GM21723 (cell line): Measurements from ENCODE around the gene CHD9NB.
A peak's percentile ranks its signal among the peaks of the same experiment; 100 is the strongest.
"Not testable (repeated sequence)": the region's sequence is repeated elsewhere in the genome, so short reads cannot be mapped to it uniquely, and the experiment has no call there.

Experiments
- ATAC-seq: cut with Tn5 transposase; IDR thresholded peaks from one replicate; pipeline ENCODE4 v1.9.1; 2021; ENCODE audit warnings: mild to moderate bottlenecking, moderate library complexity; ENCODE audit not compliant: unreplicated experiment

Gene CHD9NB

DNA sequence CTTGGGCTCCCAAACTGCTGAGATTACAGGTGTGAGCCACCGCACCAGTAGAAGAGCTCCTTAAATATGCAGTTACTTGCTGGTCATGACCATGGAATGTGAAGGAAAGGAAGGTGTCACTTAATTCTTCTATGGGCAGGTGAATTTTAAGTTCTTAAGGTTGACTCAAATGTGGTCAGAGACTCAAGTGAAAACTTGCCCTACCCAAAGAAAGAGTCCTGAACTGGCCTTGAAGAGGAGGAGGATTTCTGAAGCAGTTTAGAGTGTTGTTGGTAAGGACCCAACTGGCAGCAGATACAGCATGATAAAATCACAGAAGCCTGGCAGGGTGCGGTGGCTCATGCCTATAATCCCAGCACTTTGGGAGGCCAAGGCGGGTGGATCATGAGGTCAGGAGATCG, 31.4 kb upstream of the CHD9NB start:
- ATAC-seq, result no peak

- ATAC-seq, result no peak
Measured at GRCh38 chr16:53083119-53083518, 30.4 kb upstream of the CHD9NB start.

- ATAC-seq, result no peak
Measured at GRCh38 chr16:53082509-53082908, 29.8 kb upstream of the CHD9NB start.

GRCh38 chr16:53081686-53082407, 29.1 kb upstream of the CHD9NB start:
- ATAC-seq, result no peak

DNA sequence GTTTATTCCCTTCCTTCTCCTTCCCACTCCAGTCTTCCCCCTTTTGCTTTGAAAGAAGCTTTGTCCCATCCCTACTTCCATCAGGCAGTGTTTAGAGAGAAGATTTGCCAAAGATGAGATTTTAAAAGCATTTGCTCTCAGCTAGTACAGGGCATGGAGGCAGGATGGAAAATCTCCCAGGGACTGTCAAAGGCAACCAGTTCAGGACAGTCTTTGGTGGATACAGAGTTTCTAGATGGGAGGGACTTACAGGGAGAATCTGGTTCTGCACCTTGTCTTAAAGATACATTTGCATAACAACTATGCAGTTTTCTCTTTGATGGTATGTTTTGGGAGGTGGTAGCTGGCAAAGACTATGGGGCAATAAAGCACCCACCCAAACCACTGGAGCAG, 28.3 kb upstream of the CHD9NB start:
- ATAC-seq, result no peak

GRCh38 chr16:53080345-53081031, 27.8 kb upstream of the CHD9NB start:
- no peak for ATAC-seq

DNA sequence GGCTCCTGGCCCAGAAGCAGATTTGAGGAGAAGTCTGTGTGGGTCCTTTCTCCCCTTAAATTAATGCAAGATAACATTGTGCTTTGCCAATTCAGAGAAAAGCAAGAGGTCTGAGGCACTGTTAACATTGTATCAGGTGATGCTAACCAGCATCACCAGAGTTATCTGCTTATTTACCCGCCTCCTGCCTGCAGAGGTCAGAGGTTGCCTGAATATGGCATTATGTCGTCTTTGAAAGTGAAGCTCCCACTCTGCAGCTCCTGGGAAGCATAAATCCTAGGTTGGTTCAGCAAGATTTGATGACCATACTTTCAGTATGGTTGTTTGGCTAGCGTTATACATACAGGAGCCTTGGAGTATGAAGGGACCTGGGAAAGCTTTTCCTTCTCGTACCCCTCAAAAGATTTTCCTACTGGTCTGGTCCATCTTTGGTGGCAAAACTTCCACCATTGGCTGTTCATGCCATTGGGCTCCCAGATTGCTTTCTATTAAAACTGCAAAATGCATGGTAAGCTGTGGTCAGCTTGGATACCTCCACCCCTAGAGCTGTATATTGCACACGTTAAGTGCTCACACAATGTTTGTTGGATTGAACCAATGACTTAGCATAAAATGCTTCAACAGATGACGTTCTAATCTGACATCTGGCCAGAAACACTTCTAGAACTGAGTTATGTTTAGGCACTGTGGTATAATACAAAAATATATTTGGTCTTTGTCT, 26.2 kb upstream of the CHD9NB start:
- ATAC-seq, result no peak

GRCh38 chr16:53078247-53078646, 25.6 kb upstream of the CHD9NB start:
- no peak for ATAC-seq

DNA sequence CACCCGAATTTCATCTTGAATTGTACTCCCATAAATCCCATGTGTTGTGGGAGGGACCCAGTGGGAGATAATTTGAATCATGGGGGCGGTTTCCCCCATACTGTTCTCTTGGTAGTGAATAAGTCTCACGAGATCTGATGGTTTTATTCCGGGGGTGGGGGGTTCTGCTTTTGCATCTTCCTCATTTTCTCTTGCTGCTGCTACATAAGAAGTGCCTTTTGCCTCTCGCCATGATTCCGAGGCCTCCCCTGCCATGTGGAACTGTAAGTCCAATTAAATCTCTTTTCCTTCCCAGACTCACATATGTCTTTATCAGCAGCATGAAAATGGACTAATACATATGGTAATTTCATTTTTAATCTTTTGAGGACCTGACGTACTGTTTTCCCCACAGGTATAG, 22.8 kb upstream of the CHD9NB start:
- ATAC-seq, result not testable (repeated sequence)

DNA sequence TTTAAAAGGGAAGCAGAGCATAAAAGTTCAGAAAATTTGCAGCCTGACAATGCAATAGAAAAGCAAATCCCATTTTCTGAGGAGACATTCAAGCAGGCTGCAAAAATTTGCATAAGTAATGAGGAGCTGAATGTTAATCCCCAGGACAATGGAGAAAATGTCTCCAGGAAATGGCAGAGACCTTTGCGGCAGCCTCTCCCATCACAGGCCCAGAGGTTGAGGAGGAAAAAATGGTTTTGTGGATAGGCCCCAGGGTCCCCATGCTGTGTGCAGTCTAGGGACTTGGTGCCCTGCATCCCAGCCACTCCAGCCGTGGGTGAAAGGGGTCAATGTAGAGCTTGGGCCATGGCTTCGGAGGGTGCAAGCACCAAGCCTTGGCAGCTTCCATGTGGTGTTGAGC, 21.6 kb upstream of the CHD9NB start:
- not testable (repeated sequence) for ATAC-seq

DNA sequence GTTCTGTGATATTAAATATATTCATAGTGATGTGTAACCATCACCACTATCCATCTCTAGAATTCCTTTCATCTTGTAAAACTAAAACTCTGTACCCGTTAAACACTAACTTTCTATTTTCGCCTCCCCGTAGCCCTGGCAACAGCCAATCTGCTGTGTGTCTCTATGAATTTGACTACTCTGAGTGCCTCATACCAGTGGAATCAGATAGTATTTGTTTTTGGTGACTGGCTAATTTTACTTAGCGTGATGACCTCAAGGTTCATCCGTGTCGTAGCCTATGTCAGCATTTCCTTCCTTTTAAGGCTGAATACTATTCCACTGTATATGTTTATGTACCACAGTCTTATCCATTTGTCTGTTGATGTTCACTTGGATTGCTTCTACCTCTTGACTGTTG, 20.3 kb upstream of the CHD9NB start:
- no peak for ATAC-seq

DNA sequence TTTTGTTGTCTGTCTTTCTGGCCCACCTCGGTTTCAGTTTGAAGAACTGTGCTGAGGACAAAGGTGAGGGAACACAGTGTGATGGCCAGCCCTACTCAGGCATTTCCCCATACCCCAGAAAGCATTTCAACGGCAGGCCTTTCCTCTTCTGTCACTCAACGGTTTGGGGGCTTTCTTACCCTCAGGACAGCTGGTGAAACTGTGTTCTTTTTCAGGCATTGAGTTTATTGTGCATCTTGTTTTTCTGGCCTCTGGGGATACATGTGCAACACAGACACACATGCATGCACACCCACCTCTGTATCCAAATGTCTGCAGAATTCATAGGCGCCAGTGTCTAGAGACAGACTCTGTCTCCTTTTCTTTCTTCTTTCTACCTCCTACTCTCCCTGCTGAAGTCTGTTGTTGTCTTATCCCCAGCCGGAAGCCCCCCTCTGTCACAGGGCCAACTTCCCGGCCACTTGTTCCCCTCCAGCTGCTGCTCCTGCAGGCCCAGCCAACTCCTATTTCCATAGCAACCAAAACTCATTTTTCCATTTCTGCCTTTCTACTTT, 19.1 kb upstream of the CHD9NB start:
- peak; percentile 52 for ATAC-seq

DNA sequence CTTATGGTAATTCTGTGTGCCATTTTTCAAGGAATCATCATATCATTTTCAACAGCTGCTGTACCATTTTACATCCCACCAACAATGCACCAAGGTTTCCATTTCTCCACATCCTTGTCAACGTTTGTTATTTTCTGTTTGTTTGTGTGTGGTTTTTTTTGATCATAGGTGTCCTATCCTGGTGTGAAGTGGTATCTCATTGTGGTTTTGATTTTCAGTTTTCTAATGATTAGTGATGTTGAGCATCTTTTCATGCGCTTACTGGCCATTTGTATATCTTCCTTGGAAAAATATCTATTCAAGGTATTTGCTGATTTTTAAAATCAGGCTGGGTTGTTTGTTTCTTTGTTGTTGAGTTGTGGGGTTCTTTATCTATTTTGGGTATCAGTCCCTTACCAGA, 17.1 kb upstream of the CHD9NB start:
- no peak for ATAC-seq

- peak; percentile 55 for ATAC-seq
Measured at GRCh38 chr16:53068423-53068833, 15.7 kb upstream of the CHD9NB start.

DNA sequence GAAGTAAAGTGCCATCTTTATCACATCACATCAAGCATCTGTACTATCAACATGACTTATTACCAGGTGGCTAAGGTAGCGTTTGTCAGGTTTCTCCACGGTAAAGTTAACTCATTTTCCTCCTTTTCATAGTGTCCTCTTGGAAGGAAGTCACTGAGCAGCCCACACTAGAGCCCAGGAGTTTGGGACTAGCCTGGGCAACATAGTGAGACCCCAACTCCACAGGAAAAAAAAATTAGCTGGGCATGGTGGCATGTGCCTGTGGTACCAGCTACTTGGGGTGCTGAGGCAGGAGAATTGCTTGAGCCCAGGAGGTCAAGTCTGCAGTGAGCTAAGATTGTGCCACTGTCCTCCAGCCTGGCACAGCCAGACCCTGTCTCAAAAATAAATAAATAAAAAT, 15.0 kb upstream of the CHD9NB start:
- no peak for ATAC-seq

- no peak for ATAC-seq
Measured at GRCh38 chr16:53065461-53066061, 12.9 kb upstream of the CHD9NB start.

GRCh38 chr16:53064081-53064578, 11.4 kb upstream of the CHD9NB start:
- ATAC-seq, result no peak

DNA sequence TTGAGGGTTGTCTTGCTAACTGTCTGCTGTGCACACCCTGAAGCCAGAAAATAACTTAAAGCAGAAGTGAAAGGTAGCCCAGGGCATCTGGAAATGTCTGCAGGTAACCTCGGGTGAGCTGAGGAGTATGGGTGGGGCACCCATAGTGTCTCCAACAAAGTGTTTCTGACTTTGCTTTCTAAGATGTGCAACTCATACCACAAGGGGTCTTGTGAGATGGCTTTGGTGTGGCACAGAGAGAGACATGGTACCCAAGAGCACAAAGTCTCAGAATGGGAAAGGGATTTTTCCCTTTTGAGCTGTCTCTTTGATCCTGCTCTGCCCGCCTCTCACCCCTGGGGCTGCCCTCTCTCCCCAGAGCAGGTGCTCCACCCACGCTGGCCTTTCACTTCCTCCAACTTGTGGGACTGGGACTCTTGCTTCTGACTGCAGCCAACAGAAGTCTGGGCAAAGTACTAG, 9.0 kb upstream of the CHD9NB start:
- peak; percentile 89 for ATAC-seq

GRCh38 chr16:53061256-53061655, 8.6 kb upstream of the CHD9NB start:
- ATAC-seq, result peak; percentile 33

GRCh38 chr16:53059672-53060071, 7.0 kb upstream of the CHD9NB start:
- no peak for ATAC-seq

GRCh38 chr16:53058882-53059281, 6.2 kb upstream of the CHD9NB start:
- ATAC-seq, result no peak
